Right lobe of liver (tissue), 6 donors: ENCODE data around the gene TAL2. TPM values are rescaled to one million over a fixed set of nuclear protein-coding genes. Genes with fewer than 3 reads are reported as not detected.

ENCODE experiments used
- ATAC-seq, 4 donors: fragments of 200-7000 bp; cut with Tn5 transposase; one replicate each; pipeline ENCODE4 v1.9.1; 2020; ENCODE audit warnings: mild to moderate bottlenecking in 4 of 4, moderate library complexity in 4 of 4
- DNase-seq, 3 donors: peaks; one replicate each; pipeline ENCODE4 v3.0.0-alpha.2; 2020
- H3K27ac ChIP-seq, 3 donors: fragments of 200-600 bp; one replicate each; pipeline ENCODE4 v1.8.0; 2022
- H3K27me3 ChIP-seq, 2 donors: fragments of 200-600 bp; one replicate each; pipeline ENCODE4 v1.8.0; 2022
- H3K36me3 ChIP-seq, 4 donors: fragments of 200-600 bp; sonication (generic) in 1 of 4; one replicate each; pipeline versions ENCODE4 v1.5.1 to v1.8.0; 2017 to 2022; ENCODE audit warnings: control low read depth in 1 of 4
- H3K4me1 ChIP-seq, 4 donors: fragments of 200-600 bp; sonication (generic) in 1 of 4; one replicate each; pipeline versions ENCODE4 v1.5.1 to v1.8.0; 2017 to 2022; ENCODE audit warnings: control low read depth in 1 of 4
- H3K4me3 ChIP-seq, 3 donors: fragments of 200-600 bp; one replicate each; pipeline ENCODE4 v1.8.0; 2022
- H3K9me3 ChIP-seq, 4 donors: fragments of 200-600 bp; sonication (generic) in 1 of 4; one replicate each; pipeline versions ENCODE4 v1.5.1 to v1.8.0; 2017 to 2022; ENCODE audit warnings: control low read depth in 1 of 4
- POLR2A ChIP-seq: fragments of 450-650 bp; IDR thresholded peaks from one replicate; pipeline ENCODE4 v1.6.1; 2017; ENCODE audit warnings: antibody characterized with exemption, mild to moderate bottlenecking
- WGBS: methylation state at CpG from one replicate; pipeline ENCODE4 v1.1.6; 2018; ENCODE audit warnings: low coverage, low lambda C conversion rate; ENCODE audit not compliant: insufficient coverage; ENCODE audit errors: missing lambda C conversion rate; 5-methylcytosine and 5-hydroxymethylcytosine counted together
- intact Hi-C, 2 donors: fragments of 100-400 bp; cut with DNase I; formaldehyde crosslinking; loops; one replicate each; pipeline versions ENCODE4 v1.11.2 to v1.14.1; 2022
- total RNA-seq, 6 experiments: library from RNA; depleted of rRNA in 2 of 6; stranded (reverse); fragments of >200 nt in 2 of 6; fragmentation: NEBNext Ultra II Directional in 3 of 6; extraction: Animal tissue kit (Norgen Biotek cat#: 25700) in 3 of 6; gene quantifications; one replicate each; pipeline versions ENCODE4 v1.1.0 to v1.2.4, GENCODE V29; 2016 to 2023
- TF ChIP-seq, protein P1 (sequence below), 4 donors: fragments of 200-600 bp in 3 of 4; fragments of 450-650 bp in 1 of 4; IDR thresholded peaks; one replicate each; pipeline versions ENCODE4 v1.5.1 to v1.8.0; 2016 to 2022; ENCODE audit warnings: antibody characterized with exemption in 4 of 4, mild to moderate bottlenecking in 2 of 4
- donor health status: DM: no; HTN: yes; CAD: no.
- donor health status: DM: no; HTN: no; CAD: no.
- donor health status: DM: no; HTN: no; CAD: no.
- donor health status: DM: no; HTN: yes; CAD: no.
- donor health status: DM: no; HTN: yes; CAD: no.

Gene TAL2
- total RNA-seq, 6 experiments from 2014 or later = 0.49 to 0.56 TPM; not detected in 4

- H3K4me3 ChIP-seq = peak overlapping the region; percentile 73 to 85 (median 84)
- ATAC-seq (peak; percentile 80 to 83 (median 81)), DNase-seq (peak; percentile 74 to 80 (median 75))
- H3K27me3 ChIP-seq = no peaks in the 10 kb centered on the region
- peak overlapping the region; percentile 30 to 60 (median 44) for H3K27ac ChIP-seq
- peaks cover 0 to 6% (median 3%) of the 10 kb centered on the region in 4 donors for H3K4me1 ChIP-seq
- intact Hi-C loops = no loop called here
- no peaks in the 10 kb centered on the region for H3K36me3 ChIP-seq
- WGBS = under 1% methylated on average over 19 of the region's 42 CpGs
- TF ChIP-seq, protein P1, sequence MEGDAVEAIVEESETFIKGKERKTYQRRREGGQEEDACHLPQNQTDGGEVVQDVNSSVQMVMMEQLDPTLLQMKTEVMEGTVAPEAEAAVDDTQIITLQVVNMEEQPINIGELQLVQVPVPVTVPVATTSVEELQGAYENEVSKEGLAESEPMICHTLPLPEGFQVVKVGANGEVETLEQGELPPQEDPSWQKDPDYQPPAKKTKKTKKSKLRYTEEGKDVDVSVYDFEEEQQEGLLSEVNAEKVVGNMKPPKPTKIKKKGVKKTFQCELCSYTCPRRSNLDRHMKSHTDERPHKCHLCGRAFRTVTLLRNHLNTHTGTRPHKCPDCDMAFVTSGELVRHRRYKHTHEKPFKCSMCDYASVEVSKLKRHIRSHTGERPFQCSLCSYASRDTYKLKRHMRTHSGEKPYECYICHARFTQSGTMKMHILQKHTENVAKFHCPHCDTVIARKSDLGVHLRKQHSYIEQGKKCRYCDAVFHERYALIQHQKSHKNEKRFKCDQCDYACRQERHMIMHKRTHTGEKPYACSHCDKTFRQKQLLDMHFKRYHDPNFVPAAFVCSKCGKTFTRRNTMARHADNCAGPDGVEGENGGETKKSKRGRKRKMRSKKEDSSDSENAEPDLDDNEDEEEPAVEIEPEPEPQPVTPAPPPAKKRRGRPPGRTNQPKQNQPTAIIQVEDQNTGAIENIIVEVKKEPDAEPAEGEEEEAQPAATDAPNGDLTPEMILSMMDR (IDR thresholded peaks at IDR 0.05) = no peak
- TF ChIP-seq POLR2A = no peak
- no peaks in the 10 kb centered on the region for H3K9me3 ChIP-seq
These were observed 32.8 kb downstream of the TAL2 start for GRCh38 chr9:105694848-105695581.

DNA sequence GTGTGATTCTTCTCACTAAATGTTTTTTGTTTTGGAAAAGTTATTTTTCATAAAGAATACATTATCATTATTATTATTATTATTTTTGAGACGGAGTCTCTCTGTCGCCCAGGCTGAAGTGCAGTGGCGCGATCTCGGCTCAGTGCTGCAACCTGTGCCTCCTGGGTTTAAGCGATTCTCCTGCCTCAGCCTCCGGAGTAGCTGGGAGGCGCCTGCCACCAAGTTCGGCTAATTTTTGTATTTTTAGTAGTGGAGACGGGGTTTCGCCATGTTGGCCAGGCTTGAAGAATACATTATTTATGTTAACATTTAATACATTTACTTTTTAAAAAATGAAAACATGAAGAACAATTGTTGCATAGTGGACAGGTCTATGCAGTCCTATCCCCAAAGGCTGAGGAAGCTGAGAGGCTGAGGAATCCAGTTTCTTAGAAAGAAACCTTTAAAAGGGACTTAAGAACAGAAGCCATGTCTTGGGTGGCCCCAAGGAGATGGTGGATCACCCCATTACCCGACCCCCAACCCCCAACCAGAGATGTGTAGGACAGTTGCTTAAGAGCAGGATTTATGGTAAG is 34.0 kb downstream of the TAL2 start:
- Histone ChIP-seq H3K27ac (no peak overlapping the region), H3K4me3 (no peak overlapping the region), H3K36me3 (no peaks in the 10 kb centered on the region), H3K9me3 (no peaks in the 10 kb centered on the region), H3K4me1 (peaks cover 0 to 6% (median 3%) of the 10 kb centered on the region in 4 donors), H3K27me3 (no peaks in the 10 kb centered on the region)
- DNase-seq (no peak), ATAC-seq (no peak)
- intact Hi-C loops = no loop called here
- 92% methylated on average over 12 of the region's 12 CpGs for WGBS
- TF ChIP-seq, protein P1 (IDR thresholded peaks at IDR 0.05) = no peak
- TF ChIP-seq POLR2A = no peak

DNA sequence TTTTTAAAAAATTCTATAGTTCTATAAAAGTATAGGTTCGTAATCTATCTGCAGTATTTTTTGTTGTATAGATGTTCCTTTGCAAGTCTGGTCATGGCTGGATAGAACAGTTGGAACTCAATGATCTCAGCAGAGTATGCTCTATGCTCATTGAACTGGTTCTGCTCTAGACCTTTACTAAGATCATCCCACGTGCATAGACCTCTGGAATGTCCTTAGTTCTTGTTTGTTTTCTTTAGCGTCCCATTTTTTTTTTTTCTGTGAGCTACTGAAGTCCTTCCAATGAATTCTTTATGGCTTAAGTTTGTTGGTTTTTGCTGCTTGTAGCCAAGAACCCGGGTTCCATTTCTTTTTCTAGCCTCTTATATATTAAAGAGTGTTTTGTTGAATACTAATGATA is 35.6 kb downstream of the TAL2 start:
- H3K4me1 ChIP-seq = peaks cover 0 to 6% (median 3%) of the 10 kb centered on the region in 4 donors
- no peak for DNase-seq
- 75% methylated on average over 4 of the region's 4 CpGs for WGBS
- H3K4me3 ChIP-seq = no peak overlapping the region
- H3K36me3 ChIP-seq = no peaks in the 10 kb centered on the region
- no peak for TF ChIP-seq POLR2A
- TF ChIP-seq, protein P1 (IDR thresholded peaks at IDR 0.05) = no peak
- H3K9me3 ChIP-seq = no peaks in the 10 kb centered on the region
- ATAC-seq = no peak
- intact Hi-C loops = no loop called here
- H3K27me3 ChIP-seq = no peaks in the 10 kb centered on the region
- no peak overlapping the region for H3K27ac ChIP-seq

- Histone ChIP-seq H3K36me3 (no peaks in the 10 kb centered on the region), H3K9me3 (no peaks in the 10 kb centered on the region), H3K27ac (no peak overlapping the region), H3K4me1 (peaks cover 0 to 5% (median 1%) of the 10 kb centered on the region in 4 donors), H3K27me3 (no peaks in the 10 kb centered on the region), H3K4me3 (no peak overlapping the region)
- WGBS = 92% methylated on average over 1 of the region's 1 CpG
- DNase-seq (no peak), ATAC-seq (no peak)
- TF ChIP-seq, protein P1 (IDR thresholded peaks at IDR 0.05) = no peak
- no peak for TF ChIP-seq POLR2A
- intact Hi-C loops = no loop called here
These were observed 36.2 kb downstream of the TAL2 start for GRCh38 chr9:105698348-105698870.
